ENCODE measurements around the gene RETN. TPM values are rescaled to one million over a fixed set of nuclear protein-coding genes. Genes with fewer than 3 reads are reported as not detected.

The RETN gene
- total and polyA plus RNA-seq, 2 of the 8 experiments (the other 6 are each of a cell fraction or from before 2014, with no cell fraction given) = not detected

GRCh38 chr19:7710616-7711015 lies 41.8 kb downstream of the RETN start (continued):
- TF ChIP-seq BRCA1 (IDR thresholded peaks at IDR 0.05; ENCODE audit: low read depth, low read length) (no peak), CREB1 (IDR thresholded peaks at IDR 0.05) (no peak)

Measured in H1 (cell line).